Fibroblast of lung (primary cell): Measurements from ENCODE around the gene TMC1. TPM values are rescaled to one million over a fixed set of nuclear protein-coding genes. Genes with fewer than 3 reads are reported as not detected.

Experiments
- DNase-seq, 2 donors: peaks; one replicate each; pipeline versions ENCODE4 v3.0.0 to v3.0.0-alpha.2; 2010; ENCODE audit warnings: low read depth in 2 of 2
- H2AFZ ChIP-seq: 2 replicates; pipeline ENCODE4 v1.5.1; 2012; ENCODE audit warnings: low read length, control low read depth, inconsistent platforms
- H3K27ac ChIP-seq: 2 replicates; pipeline ENCODE4 v1.5.1; 2011; ENCODE audit warnings: low read length, control low read depth; ENCODE audit not compliant: insufficient read depth
- H3K27me3 ChIP-seq: 2 replicates; pipeline ENCODE4 v1.5.1; 2011; ENCODE audit warnings: mild to moderate bottlenecking, low read length; ENCODE audit not compliant: control insufficient read depth, insufficient read depth
- H3K36me3 ChIP-seq: 2 replicates; pipeline ENCODE4 v1.5.1; 2011; ENCODE audit warnings: low read length; ENCODE audit not compliant: control insufficient read depth, insufficient read depth
- H3K4me1 ChIP-seq: 2 replicates; pipeline ENCODE4 v1.5.1; 2011; ENCODE audit warnings: low read length; ENCODE audit not compliant: control insufficient read depth, insufficient read depth; ENCODE audit errors: extremely low read depth
- H3K4me2 ChIP-seq: 2 replicates; pipeline ENCODE4 v1.5.1; 2011; ENCODE audit warnings: low read length, control low read depth; ENCODE audit not compliant: insufficient read depth; ENCODE audit errors: extremely low read depth
- H3K4me3 ChIP-seq, 4 experiments: fragments of 200-600 bp in 1 of 4; sonication (generic) in 1 of 4; replicated peaks in 1 of 4; 2 replicates each; pipeline ENCODE4 v1.5.1; 2011 to 2016; ENCODE audit warnings: low read length in 4 of 4, low read depth in 3 of 4, mild to moderate bottlenecking in 3 of 4, control low read depth in 2 of 4, inconsistent platforms in 1 of 4, mixed read lengths in 1 of 4; ENCODE audit not compliant: insufficient read depth in 1 of 4; ENCODE audit errors: control extremely low read depth in 1 of 4
- H3K79me2 ChIP-seq: 2 replicates; pipeline ENCODE4 v1.5.1; 2012; ENCODE audit warnings: mild to moderate bottlenecking, low read length, inconsistent platforms; ENCODE audit not compliant: control insufficient read depth, insufficient read depth
- H3K9ac ChIP-seq: 2 replicates; pipeline ENCODE4 v1.5.1; 2011; ENCODE audit warnings: mild to moderate bottlenecking, low read length, control low read depth; ENCODE audit not compliant: insufficient read depth
- H3K9me3 ChIP-seq: 2 replicates; pipeline ENCODE4 v1.5.1; 2012; ENCODE audit warnings: low read depth, low read length; ENCODE audit not compliant: control insufficient read depth, insufficient read depth
- H4K20me1 ChIP-seq: 2 replicates; pipeline ENCODE4 v1.5.1; 2011; ENCODE audit warnings: low read length; ENCODE audit not compliant: control insufficient read depth, insufficient read depth; ENCODE audit errors: extremely low read depth
- EZH2 ChIP-seq: IDR thresholded peaks from 2 replicates; pipeline ENCODE4 v1.5.1; 2012; ENCODE audit warnings: low read length, control low read depth, mild to moderate bottlenecking; ENCODE audit errors: missing control alignments
- polyA plus RNA-seq, 2 donors: library from polyadenylated mRNA; depleted of rRNA in 1 of 2; stranded (reverse) in 1 of 2; unstranded in 1 of 2; fragments of >200 nt; gene quantifications; 2 replicates each; pipeline ENCODE4 v1.2.1, GENCODE V29; 2011 to 2012; ENCODE audit warnings: missing spikeins in 1 of 2
- total RNA-seq: library from RNA; depleted of rRNA; stranded (reverse); fragments of >200 nt; gene quantifications from 2 replicates; pipeline ENCODE4 v1.2.1, GENCODE V29; 2014
- TF ChIP-seq, protein P1 (sequence below), 2 donors: IDR thresholded peaks in 1 of 2; conservative IDR thresholded peaks in 1 of 2; 1 replicate in 1 of 2; 2 replicates in 1 of 2; pipeline ENCODE4 v1.5.1; 2011 to 2012; ENCODE audit warnings: low read length in 2 of 2, control low read depth in 1 of 2, inconsistent platforms in 1 of 2, low read depth in 1 of 2, mild to moderate bottlenecking in 1 of 2

TMC1 gene
- total and polyA plus RNA-seq, 2 donors (not counting 1 experiment from before 2014, with no cell fraction given), result 0.27 to 0.33 TPM

DNA sequence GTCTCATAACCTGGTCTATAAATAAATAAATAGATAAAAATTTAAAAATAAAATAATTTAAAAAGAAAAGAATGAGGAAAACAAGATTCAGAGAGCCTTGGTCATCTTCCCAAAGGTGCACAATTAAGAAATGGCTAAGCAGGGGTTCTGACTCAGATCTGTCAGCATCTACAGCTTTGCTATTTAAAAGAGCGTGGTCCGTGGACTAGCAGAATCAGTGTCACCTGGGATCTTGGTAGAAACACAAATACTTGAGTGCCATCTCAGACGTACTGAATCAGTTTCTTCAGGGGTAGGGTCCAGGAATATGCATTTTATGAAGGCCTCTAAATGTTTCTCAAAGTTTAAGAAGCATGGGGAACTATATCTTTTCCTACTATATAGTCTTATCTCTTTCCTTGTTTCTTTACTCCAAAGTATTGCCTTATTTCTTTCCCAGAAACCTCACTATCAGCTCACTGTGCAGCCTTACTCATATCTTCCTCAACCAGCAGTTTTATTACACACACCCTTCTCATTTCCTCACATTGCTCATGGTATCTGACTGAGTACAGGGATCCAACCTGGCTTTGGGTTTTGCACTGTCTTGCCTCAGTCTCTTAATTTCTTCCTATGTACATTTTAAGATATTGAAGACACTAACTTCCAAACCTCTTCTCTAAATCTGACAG lies 58.6 kb downstream of the TMC1 start:
- H3K4me1 ChIP-seq, result peaks cover 21% of the 10 kb centered on the region

DNA sequence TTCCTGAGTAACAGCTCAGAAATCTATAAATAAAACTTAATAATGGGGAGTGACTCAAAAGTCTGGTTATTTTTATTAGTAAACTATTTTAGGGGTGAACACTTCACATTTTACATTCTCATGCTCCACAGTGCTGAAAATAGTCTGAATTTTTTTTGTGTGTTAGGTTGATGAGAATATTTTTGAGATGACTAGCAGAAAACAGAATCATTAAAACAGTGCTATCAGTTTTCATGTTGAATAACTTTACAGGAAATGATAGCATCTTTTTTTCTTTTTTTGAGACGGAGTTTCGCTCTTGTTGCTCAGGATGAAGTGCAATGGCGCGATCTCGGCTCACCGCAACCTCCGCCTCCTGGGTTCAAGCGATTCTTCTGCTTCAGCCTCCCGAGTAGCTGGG lies 60.3 kb downstream of the TMC1 start:
- Histone ChIP-seq H3K4me1 (peaks cover 23% of the 10 kb centered on the region), H3K4me2 (peak overlapping the region; percentile 2), H3K27me3 (no peaks in the 10 kb centered on the region), H4K20me1 (no peaks in the 10 kb centered on the region), H3K9me3 (no peaks in the 10 kb centered on the region), H3K27ac (peak overlapping the region; percentile 28), H3K9ac (no peak overlapping the region), H3K36me3 (no peaks in the 10 kb centered on the region), H2AFZ (no peak overlapping the region), H3K79me2 (no peaks in the 10 kb centered on the region), H3K4me3 (no peak overlapping the region)
- TF ChIP-seq, protein P1, sequence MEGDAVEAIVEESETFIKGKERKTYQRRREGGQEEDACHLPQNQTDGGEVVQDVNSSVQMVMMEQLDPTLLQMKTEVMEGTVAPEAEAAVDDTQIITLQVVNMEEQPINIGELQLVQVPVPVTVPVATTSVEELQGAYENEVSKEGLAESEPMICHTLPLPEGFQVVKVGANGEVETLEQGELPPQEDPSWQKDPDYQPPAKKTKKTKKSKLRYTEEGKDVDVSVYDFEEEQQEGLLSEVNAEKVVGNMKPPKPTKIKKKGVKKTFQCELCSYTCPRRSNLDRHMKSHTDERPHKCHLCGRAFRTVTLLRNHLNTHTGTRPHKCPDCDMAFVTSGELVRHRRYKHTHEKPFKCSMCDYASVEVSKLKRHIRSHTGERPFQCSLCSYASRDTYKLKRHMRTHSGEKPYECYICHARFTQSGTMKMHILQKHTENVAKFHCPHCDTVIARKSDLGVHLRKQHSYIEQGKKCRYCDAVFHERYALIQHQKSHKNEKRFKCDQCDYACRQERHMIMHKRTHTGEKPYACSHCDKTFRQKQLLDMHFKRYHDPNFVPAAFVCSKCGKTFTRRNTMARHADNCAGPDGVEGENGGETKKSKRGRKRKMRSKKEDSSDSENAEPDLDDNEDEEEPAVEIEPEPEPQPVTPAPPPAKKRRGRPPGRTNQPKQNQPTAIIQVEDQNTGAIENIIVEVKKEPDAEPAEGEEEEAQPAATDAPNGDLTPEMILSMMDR (conservative IDR thresholded peaks at IDR 0.05 in 1 of 2, IDR thresholded peaks at IDR 0.05 in 1 of 2; ENCODE audit: low read depth in 1 of 2, low read length in 2 of 2), result no peak
- DNase-seq, result peak; percentile 28 to 77

More for the DNA sequence above, 58.6 kb downstream of the TMC1 start:
- H3K27me3 ChIP-seq, result no peaks in the 10 kb centered on the region
- no peaks in the 10 kb centered on the region for H3K36me3 ChIP-seq
- no peak overlapping the region for H3K9ac ChIP-seq
- no peaks in the 10 kb centered on the region for H3K9me3 ChIP-seq
- H3K79me2 ChIP-seq, result no peaks in the 10 kb centered on the region
- TF ChIP-seq, protein P1 (conservative IDR thresholded peaks at IDR 0.05 in 1 of 2, IDR thresholded peaks at IDR 0.05 in 1 of 2; ENCODE audit: low read depth in 1 of 2, low read length in 2 of 2), result no peak
- no peak for TF ChIP-seq EZH2
- H3K4me3 ChIP-seq, result no peak overlapping the region
- H3K27ac ChIP-seq, result no peak overlapping the region
- H4K20me1 ChIP-seq, result no peaks in the 10 kb centered on the region
- DNase-seq, result peak; percentile 29 to 70
- H3K4me2 ChIP-seq, result no peak overlapping the region
- no peak overlapping the region for H2AFZ ChIP-seq

DNA sequence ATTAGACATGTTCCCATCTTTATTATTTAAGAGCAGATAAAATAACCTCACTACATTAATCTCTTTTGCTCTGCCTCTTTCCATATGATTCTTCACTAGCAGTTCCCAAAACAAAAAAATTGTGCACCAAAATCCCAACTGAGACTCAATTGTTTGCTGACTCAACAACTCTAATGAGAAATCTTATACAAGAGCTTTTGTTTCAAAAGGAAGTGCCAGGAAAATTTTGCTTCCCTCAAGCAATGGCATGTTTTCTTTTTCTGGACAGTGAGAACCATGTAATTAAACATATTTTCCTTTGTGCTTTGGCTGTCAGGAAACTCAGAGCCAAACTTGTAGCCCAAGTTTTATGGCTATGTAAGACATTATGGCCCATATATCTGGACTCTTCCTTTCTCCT lies 62.0 kb downstream of the TMC1 start:
- H3K9ac ChIP-seq, result no peak overlapping the region
- DNase-seq, result peak in 1 of 2 donors; percentile 36
- no peaks in the 10 kb centered on the region for H3K36me3 ChIP-seq
- no peak overlapping the region for H2AFZ ChIP-seq
- no peak overlapping the region for H3K4me2 ChIP-seq
- no peak overlapping the region for H3K27ac ChIP-seq
- H3K79me2 ChIP-seq, result no peaks in the 10 kb centered on the region
- no peaks in the 10 kb centered on the region for H3K9me3 ChIP-seq
- no peak for TF ChIP-seq EZH2
- TF ChIP-seq, protein P1 (conservative IDR thresholded peaks at IDR 0.05 in 1 of 2, IDR thresholded peaks at IDR 0.05 in 1 of 2; ENCODE audit: low read depth in 1 of 2, low read length in 2 of 2), result no peak
- no peaks in the 10 kb centered on the region for H4K20me1 ChIP-seq
- peaks cover 17% of the 10 kb centered on the region for H3K4me1 ChIP-seq
- no peaks in the 10 kb centered on the region for H3K27me3 ChIP-seq
- no peak overlapping the region for H3K4me3 ChIP-seq
